Choroid plexus epithelial cell (primary cell): ENCODE data around the gene C12orf42.

Experiments
- DNase-seq: peaks from one replicate; pipeline ENCODE4 v3.0.0-alpha.2; 2010; ENCODE audit warnings: low read depth
- H3K4me3 ChIP-seq: 2 replicates; pipeline ENCODE4 v1.5.1; 2011; ENCODE audit warnings: low read depth, mild to moderate bottlenecking, control low read depth, low read length, moderate library complexity
- CTCF ChIP-seq: conservative IDR thresholded peaks from 2 replicates; pipeline ENCODE4 v1.5.1; 2011; ENCODE audit warnings: low read depth, mild to moderate bottlenecking, control low read depth, inconsistent platforms, low read length, moderate library complexity

The C12orf42 gene

GRCh38 chr12:103308396-103308795 lies 187.4 kb downstream of the C12orf42 start:
- H3K4me3 ChIP-seq = no peak overlapping the region
- no peak for DNase-seq
- no peak for TF ChIP-seq CTCF

- no peak for TF ChIP-seq CTCF
- no peak for DNase-seq
- no peak overlapping the region for H3K4me3 ChIP-seq
These were observed 192.3 kb downstream of the C12orf42 start for GRCh38 chr12:103303484-103303883.

GRCh38 chr12:103301642-103302591 lies 193.9 kb downstream of the C12orf42 start:
- no peak for TF ChIP-seq CTCF

GRCh38 chr12:103288016-103288415 lies 207.8 kb downstream of the C12orf42 start:
- DNase-seq = no peak
- H3K4me3 ChIP-seq = no peak overlapping the region
- no peak for TF ChIP-seq CTCF

More at GRCh38 chr12:103301642-103302591, 193.9 kb downstream of the C12orf42 start:
- no peak overlapping the region for H3K4me3 ChIP-seq
- no peak for DNase-seq

- DNase-seq = no peak
- no peak overlapping the region for H3K4me3 ChIP-seq
- TF ChIP-seq CTCF = no peak
These were observed 213.6 kb downstream of the C12orf42 start for GRCh38 chr12:103282124-103282523.

- no peak for DNase-seq
- no peak overlapping the region for H3K4me3 ChIP-seq
- TF ChIP-seq CTCF = no peak
These were observed 216.3 kb downstream of the C12orf42 start for GRCh38 chr12:103279444-103279843.

- no peak overlapping the region for H3K4me3 ChIP-seq
- no peak for DNase-seq
- no peak for TF ChIP-seq CTCF
These were observed 217.4 kb downstream of the C12orf42 start for GRCh38 chr12:103278329-103278728.
